GM12864 (cell line): Measurements from ENCODE around the gene SSX3.
"Not testable (repeated sequence)": the region's sequence is repeated elsewhere in the genome, so short reads cannot be mapped to it uniquely, and the experiment has no call there.

Experiments
- DNase-seq: peaks from one replicate; pipeline ENCODE4 v3.0.0-alpha.2; 2011; ENCODE audit warnings: low read depth
- H3K4me3 ChIP-seq: 2 replicates; pipeline ENCODE4 v1.5.1; 2011; ENCODE audit warnings: mild to moderate bottlenecking, low read depth, low read length, control low read depth
- TF ChIP-seq, protein P1 (sequence below): IDR thresholded peaks from 2 replicates; pipeline ENCODE4 v1.5.1; 2011; ENCODE audit warnings: low read depth, mild to moderate bottlenecking, moderate library complexity, low read length, control low read depth, inconsistent platforms; ENCODE audit errors: missing control alignments

The SSX3 gene, protein sequence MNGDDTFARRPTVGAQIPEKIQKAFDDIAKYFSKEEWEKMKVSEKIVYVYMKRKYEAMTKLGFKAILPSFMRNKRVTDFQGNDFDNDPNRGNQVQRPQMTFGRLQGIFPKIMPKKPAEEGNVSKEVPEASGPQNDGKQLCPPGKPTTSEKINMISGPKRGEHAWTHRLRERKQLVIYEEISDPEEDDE

DNA sequence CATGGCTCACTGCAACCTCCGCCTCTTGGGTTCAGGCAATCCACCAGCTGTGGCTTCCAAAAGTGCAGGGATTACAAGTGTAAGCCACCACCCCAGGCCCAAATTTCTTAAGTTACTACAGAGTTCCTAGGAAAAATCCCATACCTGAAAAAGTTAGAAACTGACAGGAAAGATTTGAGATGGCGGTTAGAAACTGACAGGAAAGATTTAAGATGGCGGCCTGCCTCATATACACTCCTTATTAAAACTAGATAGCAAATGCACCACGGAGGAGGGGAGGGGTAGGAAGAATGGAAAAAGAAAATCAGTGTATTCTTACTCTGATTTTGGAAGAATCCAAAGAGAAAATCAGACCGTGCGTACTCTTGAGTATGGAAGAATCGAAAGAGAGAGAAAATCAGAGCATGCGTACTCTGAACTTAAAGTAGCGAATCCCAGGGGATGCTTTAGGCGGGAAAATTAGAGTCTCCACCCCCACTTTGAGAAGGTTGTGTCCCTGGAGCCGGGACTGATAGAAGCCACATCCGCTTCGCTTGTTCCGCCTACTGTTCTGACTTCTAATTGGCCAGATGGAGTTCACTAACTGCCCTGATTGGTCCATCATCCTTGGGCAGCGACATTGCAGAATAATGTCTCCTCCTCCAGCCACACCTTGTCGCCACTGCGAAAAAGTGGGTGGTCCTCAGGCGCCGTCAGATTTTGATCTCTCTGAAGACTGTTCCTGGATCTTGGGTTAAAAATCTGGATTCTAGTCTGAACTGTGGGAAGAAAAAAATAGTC lies at the start of gene SSX3:
Gene SSX3, minus strand, starts transcription at position 389 of the 780 bp plus-strand sequence. CDS start 1,454 bp downstream, outside the sequence.
- not testable (repeated sequence) for DNase-seq, H3K4me3 ChIP-seq

DNA sequence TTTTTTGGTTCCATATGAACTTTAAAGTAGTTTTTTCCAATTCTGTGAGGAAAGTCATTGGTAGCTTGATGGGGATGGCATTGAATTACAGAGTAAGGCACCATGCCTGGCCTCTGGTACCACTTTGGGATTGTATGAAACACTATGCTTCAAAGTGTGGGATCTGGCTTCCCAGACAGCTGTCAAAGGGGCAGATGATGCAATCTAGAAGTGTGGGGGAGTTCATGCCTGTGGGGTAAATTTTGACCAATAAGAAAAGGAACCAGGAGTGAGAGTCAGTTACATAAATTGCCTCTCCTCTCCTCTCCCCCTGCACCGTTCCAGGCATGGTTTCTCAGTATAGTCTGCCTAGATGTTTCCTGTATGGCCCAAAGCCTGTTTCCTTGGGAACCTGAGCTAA lies 41.3 kb upstream of the SSX3 start:
- H3K4me3 ChIP-seq, DNase-seq: not testable (repeated sequence)

DNA sequence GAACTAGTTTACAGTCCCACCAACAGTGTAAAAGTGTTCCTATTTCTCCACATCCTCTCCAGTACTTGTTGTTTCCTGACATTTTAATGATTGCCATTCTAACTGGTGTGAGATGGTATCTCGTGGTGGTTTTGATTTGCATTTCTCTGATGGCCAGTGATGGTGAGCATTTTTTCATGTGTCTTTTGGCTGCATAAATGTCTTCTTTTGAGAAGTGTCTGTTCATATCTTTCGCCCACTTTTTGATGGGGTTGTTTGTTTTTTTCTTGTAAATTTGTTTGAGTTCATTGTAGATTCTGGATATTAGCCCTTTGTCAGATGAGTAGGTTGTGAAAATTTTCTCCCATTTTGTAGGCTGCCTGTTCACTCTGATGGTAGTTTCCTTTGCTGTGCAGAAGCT lies 40.4 kb upstream of the SSX3 start:
- H3K4me3 ChIP-seq, DNase-seq: not testable (repeated sequence)

DNA sequence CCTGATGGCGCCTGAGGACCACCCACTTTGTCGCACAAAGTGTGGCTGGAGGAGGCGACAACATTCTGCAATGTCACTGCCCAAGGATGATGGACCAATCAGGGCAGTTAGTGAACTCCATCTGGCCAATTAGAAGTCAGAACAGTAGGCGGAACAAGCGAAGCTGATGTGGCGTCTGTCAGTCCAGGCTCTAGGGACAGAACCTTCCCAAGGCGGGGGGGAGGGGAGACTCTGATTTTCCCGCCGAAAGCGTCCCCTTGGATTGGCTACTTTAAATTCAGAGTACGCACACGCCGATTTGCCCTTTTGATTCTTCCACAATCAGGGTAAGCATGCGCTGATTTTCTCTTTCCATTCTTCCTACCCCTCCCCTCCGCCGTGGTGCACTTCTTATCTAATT lies 26.7 kb upstream of the SSX3 start, which contains the start of gene SSX4:
Gene SSX4, plus strand, starts transcription at position 301 of the 400 bp plus-strand sequence. CDS start 515 bp downstream, outside the sequence.
- not testable (repeated sequence) for H3K4me3 ChIP-seq, DNase-seq

DNA sequence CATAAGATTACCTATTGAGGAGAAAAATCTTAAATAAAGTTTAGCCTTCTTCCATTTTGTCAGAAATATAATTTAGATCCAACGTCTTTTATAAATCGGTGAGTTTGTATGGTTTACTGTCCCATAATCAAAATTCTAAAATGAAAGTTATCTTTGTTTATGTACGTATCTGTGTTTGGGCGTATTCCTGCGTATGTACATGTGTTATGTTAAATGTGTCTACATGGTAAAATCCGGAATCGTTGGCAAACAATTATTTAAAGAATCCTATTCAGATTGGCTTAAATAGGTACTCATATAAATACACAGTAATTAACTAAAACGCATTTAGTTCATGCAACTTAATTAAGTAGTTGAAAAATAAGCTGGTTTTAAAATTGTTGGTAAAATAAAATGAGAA lies 13.9 kb upstream of the SSX3 start:
- DNase-seq, H3K4me3 ChIP-seq: not testable (repeated sequence)

DNA sequence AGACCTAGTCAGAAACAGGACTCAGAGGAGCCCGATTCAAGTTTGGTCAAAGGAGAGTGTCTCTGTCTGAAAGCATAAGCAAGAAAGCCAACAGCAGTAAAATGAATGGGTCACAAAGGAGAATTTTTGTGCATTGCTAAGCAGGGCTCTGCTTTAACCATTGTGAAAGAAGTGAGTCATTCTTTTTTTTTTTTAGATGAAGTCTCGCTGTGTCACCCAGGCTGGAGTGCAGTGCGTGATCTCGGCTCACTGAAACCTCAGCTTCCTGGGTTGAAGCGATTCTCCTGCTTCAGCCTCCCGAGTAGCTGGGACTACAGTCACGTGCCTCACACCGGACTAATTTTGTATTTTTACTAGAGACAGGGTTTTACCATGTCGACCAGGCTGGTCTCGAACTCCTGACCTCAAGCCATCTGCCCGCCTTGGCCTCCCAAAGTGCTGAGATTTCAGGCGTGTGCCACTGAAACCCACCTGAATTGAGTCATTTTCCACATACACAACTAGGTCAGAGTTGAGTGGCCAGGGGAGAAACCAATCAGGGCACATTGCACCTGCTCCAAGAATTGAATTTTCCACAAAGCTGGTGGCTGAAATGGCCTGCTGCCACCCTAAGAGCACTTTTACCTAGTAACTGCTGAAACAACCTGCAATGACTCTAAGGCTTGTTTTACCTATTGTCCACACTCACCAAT lies 11.4 kb upstream of the SSX3 start:
- H3K4me3 ChIP-seq, DNase-seq: not testable (repeated sequence)

DNA sequence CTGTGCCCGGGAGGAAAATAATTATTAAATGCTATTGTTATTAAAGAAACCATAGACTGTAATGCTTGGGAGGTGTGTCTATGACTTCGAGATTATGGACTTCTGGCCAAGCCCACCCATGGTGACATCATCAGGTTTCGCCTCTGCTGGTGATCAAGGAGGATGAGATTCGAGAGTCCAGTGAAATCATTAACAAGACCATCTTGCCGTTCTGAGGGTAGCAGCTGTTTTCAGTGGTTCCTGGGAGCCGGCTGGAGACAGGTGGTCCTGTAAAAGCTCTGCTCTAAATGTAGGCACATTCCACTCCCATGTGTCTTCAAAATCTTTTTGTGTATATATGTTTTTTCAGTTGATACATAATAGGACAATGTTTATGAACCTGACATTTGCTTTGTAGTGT lies 2.8 kb upstream of the SSX3 start:
- DNase-seq, H3K4me3 ChIP-seq: not testable (repeated sequence)

DNA sequence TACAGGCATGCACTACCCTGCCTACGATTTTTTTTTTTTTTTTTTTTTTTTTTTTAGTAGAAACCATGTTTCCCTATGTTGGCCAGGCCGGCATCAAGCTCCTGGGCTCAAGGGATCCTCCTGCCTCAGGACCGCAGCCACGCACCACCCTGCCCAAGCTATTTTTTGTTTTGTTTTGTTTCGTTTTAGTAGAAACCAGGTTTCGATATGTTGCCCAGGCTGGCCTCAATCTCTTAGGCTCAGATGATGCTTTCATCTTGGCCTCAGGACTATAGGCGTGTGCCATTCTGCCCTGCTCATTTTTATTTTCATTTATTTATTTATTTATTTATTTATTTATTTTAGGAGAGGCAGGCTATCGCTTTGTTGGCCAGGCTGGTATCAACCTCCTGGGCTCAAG lies 1.2 kb upstream of the SSX3 start:
- no peak overlapping the region for H3K4me3 ChIP-seq
- TF ChIP-seq, protein P1, sequence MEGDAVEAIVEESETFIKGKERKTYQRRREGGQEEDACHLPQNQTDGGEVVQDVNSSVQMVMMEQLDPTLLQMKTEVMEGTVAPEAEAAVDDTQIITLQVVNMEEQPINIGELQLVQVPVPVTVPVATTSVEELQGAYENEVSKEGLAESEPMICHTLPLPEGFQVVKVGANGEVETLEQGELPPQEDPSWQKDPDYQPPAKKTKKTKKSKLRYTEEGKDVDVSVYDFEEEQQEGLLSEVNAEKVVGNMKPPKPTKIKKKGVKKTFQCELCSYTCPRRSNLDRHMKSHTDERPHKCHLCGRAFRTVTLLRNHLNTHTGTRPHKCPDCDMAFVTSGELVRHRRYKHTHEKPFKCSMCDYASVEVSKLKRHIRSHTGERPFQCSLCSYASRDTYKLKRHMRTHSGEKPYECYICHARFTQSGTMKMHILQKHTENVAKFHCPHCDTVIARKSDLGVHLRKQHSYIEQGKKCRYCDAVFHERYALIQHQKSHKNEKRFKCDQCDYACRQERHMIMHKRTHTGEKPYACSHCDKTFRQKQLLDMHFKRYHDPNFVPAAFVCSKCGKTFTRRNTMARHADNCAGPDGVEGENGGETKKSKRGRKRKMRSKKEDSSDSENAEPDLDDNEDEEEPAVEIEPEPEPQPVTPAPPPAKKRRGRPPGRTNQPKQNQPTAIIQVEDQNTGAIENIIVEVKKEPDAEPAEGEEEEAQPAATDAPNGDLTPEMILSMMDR: no peak
- no peak for DNase-seq

DNA sequence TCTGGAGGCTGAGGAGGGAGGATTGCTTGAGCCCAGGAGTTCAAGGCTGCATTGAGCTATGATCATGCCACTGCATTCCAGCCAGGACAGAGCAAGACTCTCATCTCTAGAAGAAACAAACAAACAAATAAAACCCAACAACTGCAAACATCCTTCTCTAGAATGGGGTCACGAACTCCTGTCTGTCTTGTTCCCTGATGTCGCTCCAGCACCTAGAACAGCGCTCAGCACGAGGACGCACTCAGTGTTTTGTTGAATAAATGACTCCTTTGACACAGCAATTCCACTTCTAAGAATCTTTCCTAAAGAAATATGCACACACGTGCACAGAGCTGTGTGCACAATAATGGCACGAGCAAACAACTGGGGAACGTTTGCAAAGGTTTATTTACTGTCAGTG lies 10.4 kb downstream of the SSX3 start:
- not testable (repeated sequence) for H3K4me3 ChIP-seq, DNase-seq

DNA sequence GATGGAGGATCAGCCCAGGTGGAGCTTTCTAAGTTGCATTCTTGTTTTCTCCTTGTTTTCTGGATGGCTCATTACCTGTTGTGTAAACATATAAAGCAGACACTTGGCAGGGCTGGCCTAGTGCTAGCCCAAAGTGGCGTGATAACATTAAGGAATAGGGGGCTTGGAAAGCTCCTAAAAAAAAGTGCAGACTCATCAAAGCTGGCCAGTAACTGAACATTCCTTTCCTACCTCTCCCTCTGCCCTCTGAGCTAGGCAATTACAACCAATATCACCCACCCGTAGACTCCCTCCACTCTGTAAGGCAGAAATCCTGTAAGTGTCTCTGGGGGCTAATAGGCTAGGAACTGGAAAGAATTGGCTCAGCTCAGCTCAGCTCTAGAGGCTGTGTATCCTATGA lies 42.5 kb downstream of the SSX3 start:
- H3K4me3 ChIP-seq, DNase-seq: not testable (repeated sequence)

DNA sequence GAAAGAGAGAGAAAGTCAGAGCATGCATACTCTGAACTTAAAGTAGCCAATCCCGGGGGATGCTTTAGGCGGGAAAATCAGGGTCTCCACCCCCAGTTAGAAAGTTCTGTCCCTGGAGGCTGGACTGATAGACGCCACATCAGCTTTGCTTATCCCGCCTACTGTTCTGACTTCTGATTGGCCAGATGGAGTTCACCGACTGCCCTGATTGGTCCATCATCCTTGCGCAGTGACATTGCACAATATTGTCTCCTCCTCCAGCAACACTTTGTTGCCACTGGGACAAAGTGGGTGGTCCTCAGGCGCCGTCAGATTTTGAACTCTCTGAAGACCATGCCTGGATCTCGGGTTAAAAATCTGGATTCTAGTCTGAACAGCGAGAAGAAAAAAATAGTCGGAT lies 50.3 kb downstream of the SSX3 start:
- no peak overlapping the region for H3K4me3 ChIP-seq
- TF ChIP-seq, protein P1: no peak
- no peak for DNase-seq
